HEK293T (cell line): ENCODE data around the gene TTC7B.

Experiments
- CTCF ChIA-PET: fragments of 350-600 bp; formaldehyde crosslinking; extraction: SDS; loops from one replicate; lab custom pipeline; 2021; ENCODE audit warnings: antibody characterized with exemption, inconsistent platforms; lab: Yijun Ruan, JAX
- POLR2A ChIA-PET: fragments of 350-600 bp; formaldehyde crosslinking; extraction: SDS; loops from one replicate; lab custom pipeline; 2020; ENCODE audit warnings: antibody characterized with exemption, inconsistent platforms; lab: Yijun Ruan, JAX
- DNase-seq: peaks from one replicate; pipeline ENCODE4 v3.0.0; 2012; ENCODE audit warnings: mixed read lengths; ENCODE audit errors: extremely low spot score
- ARNT ChIP-seq: fragments of 450-650 bp; IDR thresholded peaks from 2 replicates; pipeline ENCODE4 v1.6.1; 2017; ENCODE audit warnings: mild to moderate bottlenecking
- BHLHE40 ChIP-seq: fragments of 450-650 bp; IDR thresholded peaks from 2 replicates; pipeline ENCODE4 v1.6.1; 2016; ENCODE audit warnings: mild to moderate bottlenecking, moderate library complexity, borderline replicate concordance
- CTBP1 ChIP-seq: fragments of 450-650 bp; IDR thresholded peaks from 2 replicates; pipeline ENCODE4 v1.6.1; 2016; ENCODE audit warnings: borderline replicate concordance
- ELF4 ChIP-seq: fragments of 450-650 bp; IDR thresholded peaks from 2 replicates; pipeline ENCODE4 v1.6.1; 2017; ENCODE audit warnings: antibody characterized with exemption
- FOXA1 ChIP-seq: fragments of 450-650 bp; IDR thresholded peaks from 2 replicates; pipeline ENCODE4 v1.6.1; 2016; ENCODE audit warnings: mild to moderate bottlenecking
- FOXK2 ChIP-seq: fragments of 450-650 bp; IDR thresholded peaks from 2 replicates; pipeline ENCODE4 v1.6.1; 2016; ENCODE audit warnings: mild to moderate bottlenecking
- FOXM1 ChIP-seq: fragments of 450-650 bp; IDR thresholded peaks from 2 replicates; pipeline ENCODE4 v1.6.1; 2017; ENCODE audit warnings: mild to moderate bottlenecking, borderline replicate concordance
- HDGF ChIP-seq: fragments of 450-650 bp; IDR thresholded peaks from 2 replicates; pipeline ENCODE4 v1.6.1; 2017; ENCODE audit warnings: antibody characterized with exemption, borderline replicate concordance
- L3MBTL2 ChIP-seq: fragments of 450-650 bp; conservative IDR thresholded peaks from 2 replicates; pipeline ENCODE4 v1.6.1; 2016; ENCODE audit warnings: mild to moderate bottlenecking
- LEF1 ChIP-seq: fragments of 450-650 bp; IDR thresholded peaks from 2 replicates; pipeline ENCODE4 v1.6.1; 2017; ENCODE audit warnings: mild to moderate bottlenecking, borderline replicate concordance
- NFRKB ChIP-seq: fragments of 450-650 bp; IDR thresholded peaks from 2 replicates; pipeline ENCODE4 v1.6.1; 2016; ENCODE audit warnings: mild to moderate bottlenecking, moderate library complexity
- SP1 ChIP-seq: fragments of 450-650 bp; IDR thresholded peaks from 2 replicates; pipeline ENCODE4 v1.6.1; 2017
- SUZ12 ChIP-seq: fragments of 450-650 bp; IDR thresholded peaks from 2 replicates; pipeline ENCODE4 v1.6.1; 2016; ENCODE audit warnings: mild to moderate bottlenecking
- TARDBP ChIP-seq: fragments of 450-650 bp; IDR thresholded peaks from 2 replicates; pipeline ENCODE4 v1.6.1; 2016
- ZNF384 ChIP-seq: fragments of 450-650 bp; IDR thresholded peaks from 2 replicates; pipeline ENCODE4 v1.6.1; 2016
- TF ChIP-seq, protein P1 (sequence below): fragments of 450-650 bp; IDR thresholded peaks from 2 replicates; pipeline ENCODE4 v1.6.1; 2016

TTC7B gene

DNA sequence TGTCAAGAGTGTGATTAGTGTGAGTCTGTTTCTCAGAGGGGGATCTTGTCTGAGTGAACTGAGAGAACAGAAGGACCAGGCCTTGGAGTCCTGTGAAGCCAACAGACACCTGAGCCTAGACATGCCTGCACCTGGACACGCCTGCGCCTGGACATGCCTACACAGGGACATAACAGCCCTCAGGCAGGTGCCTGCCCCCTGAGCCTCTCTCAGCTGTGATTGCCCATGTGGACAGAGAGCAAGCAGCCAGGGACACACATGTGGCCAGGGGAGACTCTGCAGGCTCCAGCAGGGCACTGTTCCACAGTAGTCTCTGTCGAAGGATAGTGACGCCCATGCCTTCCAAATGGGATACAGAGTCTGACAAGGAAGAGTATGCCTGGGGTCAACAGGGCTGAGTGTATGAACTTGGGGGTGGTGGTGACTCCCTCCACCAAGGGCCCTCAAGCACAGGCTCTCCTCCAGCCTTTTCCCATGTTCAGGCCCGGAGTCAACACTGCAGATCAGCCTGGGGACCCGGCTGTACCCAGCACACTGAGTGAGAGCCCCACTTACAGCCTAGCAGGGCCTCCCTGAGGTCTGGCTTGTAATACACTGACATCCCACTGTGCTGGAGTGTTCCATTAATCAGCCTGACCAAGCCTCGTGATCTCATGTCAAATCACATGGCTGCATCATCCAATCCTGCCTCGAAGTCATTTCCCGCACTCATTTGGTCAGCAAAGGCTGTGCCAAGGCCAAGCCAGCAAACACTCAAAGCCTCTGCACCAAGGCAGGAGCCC is 246.4 kb downstream of the TTC7B start:
- no peak for DNase-seq
- TF ChIP-seq L3MBTL2, result peak; percentile 58
- no peak for TF ChIP-seq FOXM1
- CTCF ChIA-PET, result no interaction called here
- POLR2A ChIA-PET, result no interaction called here

DNA sequence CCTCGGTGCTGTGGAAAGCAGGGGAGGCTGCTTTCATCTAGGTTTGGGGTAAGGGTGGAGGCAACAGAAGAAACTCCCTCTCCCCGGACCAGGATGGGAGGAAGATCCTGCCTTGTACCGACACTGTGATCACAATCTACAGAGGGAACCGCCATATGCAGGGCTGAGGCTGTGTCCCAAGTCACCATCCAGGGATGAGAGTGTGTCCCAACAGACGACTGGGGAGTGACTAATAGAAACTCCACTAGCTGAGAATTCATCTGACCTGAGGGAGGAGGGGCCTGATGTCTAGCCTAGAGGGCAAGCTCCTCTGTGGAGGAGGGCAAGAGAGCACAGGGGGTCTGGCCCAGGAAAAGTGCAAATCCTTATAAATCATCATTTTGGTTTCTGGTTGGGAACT is 247.0 kb downstream of the TTC7B start:
- ChIA-PET CTCF (no interaction called here), POLR2A (no interaction called here)
- no peak for DNase-seq
- no peak for TF ChIP-seq BHLHE40
- TF ChIP-seq, protein P1, sequence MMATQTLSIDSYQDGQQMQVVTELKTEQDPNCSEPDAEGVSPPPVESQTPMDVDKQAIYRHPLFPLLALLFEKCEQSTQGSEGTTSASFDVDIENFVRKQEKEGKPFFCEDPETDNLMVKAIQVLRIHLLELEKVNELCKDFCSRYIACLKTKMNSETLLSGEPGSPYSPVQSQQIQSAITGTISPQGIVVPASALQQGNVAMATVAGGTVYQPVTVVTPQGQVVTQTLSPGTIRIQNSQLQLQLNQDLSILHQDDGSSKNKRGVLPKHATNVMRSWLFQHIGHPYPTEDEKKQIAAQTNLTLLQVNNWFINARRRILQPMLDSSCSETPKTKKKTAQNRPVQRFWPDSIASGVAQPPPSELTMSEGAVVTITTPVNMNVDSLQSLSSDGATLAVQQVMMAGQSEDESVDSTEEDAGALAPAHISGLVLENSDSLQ, result no peak
- TF ChIP-seq CTBP1, result no peak
- no peak for TF ChIP-seq ARNT
- TF ChIP-seq FOXM1, result no peak
- TF ChIP-seq HDGF, result no peak
- TF ChIP-seq ZNF384, result no peak
- no peak for TF ChIP-seq NFRKB
- TF ChIP-seq SUZ12, result no peak
- TF ChIP-seq SP1, result no peak
- no peak for TF ChIP-seq TARDBP
- TF ChIP-seq FOXA1, result no peak
- no peak for TF ChIP-seq FOXK2
- no peak for TF ChIP-seq L3MBTL2
- TF ChIP-seq ELF4, result no peak
- no peak for TF ChIP-seq LEF1

DNA sequence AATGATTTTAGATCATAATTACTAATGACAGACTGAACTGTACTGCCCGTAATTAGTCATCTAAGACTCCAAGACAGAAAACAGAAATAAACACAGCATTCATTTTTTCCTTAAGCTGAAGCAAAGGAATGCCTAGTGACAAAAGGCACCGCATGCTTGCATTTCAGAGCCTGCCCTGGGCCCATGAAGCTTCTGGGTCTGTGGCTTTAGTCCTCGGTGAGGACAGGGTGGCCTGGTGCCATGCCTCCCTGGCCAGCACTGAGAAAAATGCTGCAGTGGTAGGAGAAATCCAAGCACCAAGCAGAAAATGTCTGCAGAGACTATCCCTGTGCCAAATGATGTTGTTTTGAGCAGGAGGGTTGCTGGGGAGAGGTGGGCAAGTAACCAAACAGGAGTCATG is 247.8 kb downstream of the TTC7B start:
- CTCF ChIA-PET, result no interaction called here
- TF ChIP-seq FOXK2 (no peak), L3MBTL2 (no peak), ZNF384 (no peak), NFRKB (no peak), ARNT (no peak), ELF4 (no peak), TARDBP (no peak), SUZ12 (no peak), LEF1 (no peak), FOXA1 (no peak), HDGF (no peak), CTBP1 (no peak), SP1 (no peak)
- TF ChIP-seq, protein P1, result no peak
- POLR2A ChIA-PET, result no interaction called here
- no peak for DNase-seq

DNA sequence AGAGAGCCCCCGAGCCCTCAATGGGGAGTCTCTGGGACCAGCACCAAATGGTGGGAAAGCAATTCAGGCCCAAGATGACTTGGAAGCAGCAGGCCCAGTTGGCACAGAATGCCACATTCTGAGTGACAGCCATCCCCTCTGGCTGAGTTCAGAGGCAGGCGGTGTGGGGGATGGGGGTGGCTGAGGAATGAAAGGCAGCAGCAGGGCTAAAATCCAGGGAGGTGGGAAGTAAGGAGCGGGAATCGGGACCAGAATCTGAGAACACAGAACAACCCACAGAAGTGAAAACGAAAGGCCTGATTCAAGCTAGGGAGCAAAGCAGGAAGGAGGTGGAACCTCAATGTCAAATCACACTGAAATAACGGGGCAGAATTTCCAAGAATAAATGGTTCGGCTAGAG is 248.2 kb downstream of the TTC7B start:
- DNase-seq, result no peak
- ChIA-PET CTCF (no interaction called here), POLR2A (no interaction called here)
- TF ChIP-seq, protein P1, result no peak
- no peak for TF ChIP-seq FOXM1
- no peak for TF ChIP-seq ARNT
- no peak for TF ChIP-seq ZNF384
- TF ChIP-seq ELF4, result no peak
- no peak for TF ChIP-seq FOXK2
- TF ChIP-seq NFRKB, result no peak
- no peak for TF ChIP-seq BHLHE40
- no peak for TF ChIP-seq LEF1
- TF ChIP-seq FOXA1, result no peak
- no peak for TF ChIP-seq L3MBTL2
- TF ChIP-seq CTBP1, result no peak
- TF ChIP-seq SUZ12, result no peak
- TF ChIP-seq SP1, result no peak
- no peak for TF ChIP-seq TARDBP
- TF ChIP-seq HDGF, result no peak

DNA sequence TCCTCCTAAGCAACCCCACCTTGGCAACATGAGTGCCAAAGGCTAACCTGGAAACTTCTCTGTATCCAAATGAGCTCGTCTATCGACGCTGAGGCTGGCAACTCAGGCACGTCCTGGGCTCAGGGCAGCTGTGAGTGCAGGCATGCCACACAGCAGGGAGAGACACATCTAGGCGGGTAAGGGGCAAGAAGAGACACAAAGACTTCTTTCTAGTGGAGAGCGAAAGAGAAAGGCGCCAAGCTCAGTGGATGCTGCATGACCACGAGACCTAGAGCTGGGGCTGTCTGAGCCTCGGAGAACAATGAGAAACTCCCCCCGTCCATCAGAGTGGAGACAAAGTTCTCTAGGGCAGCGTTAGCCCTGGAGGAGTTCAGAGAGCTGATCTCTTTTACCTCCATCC is 249.0 kb downstream of the TTC7B start:
- TF ChIP-seq BHLHE40, result no peak
- no peak for TF ChIP-seq ARNT
- TF ChIP-seq TARDBP, result no peak
- TF ChIP-seq ELF4, result no peak
- TF ChIP-seq LEF1, result no peak
- no peak for TF ChIP-seq ZNF384
- TF ChIP-seq SP1, result no peak
- TF ChIP-seq L3MBTL2, result no peak
- TF ChIP-seq FOXA1, result no peak
- TF ChIP-seq CTBP1, result no peak
- no peak for TF ChIP-seq NFRKB
- TF ChIP-seq, protein P1, result no peak
- no peak for TF ChIP-seq FOXM1
- TF ChIP-seq SUZ12, result no peak
- TF ChIP-seq FOXK2, result no peak
- TF ChIP-seq HDGF, result no peak
- no peak for DNase-seq
- ChIA-PET POLR2A (no interaction called here), CTCF (no interaction called here)
